C4-2B (cell line): ENCODE results near the gene PNCK.

ENCODE experiments used
- ZFX ChIP-seq: fragments of 450-650 bp; IDR thresholded peaks from 2 replicates; pipeline ENCODE4 v1.6.1; 2017
- TF ChIP-seq, protein P1 (sequence below): fragments of 450-650 bp; conservative IDR thresholded peaks from 2 replicates; pipeline ENCODE4 v1.5.1; 2017; ENCODE audit warnings: mild to moderate bottlenecking

DNA sequence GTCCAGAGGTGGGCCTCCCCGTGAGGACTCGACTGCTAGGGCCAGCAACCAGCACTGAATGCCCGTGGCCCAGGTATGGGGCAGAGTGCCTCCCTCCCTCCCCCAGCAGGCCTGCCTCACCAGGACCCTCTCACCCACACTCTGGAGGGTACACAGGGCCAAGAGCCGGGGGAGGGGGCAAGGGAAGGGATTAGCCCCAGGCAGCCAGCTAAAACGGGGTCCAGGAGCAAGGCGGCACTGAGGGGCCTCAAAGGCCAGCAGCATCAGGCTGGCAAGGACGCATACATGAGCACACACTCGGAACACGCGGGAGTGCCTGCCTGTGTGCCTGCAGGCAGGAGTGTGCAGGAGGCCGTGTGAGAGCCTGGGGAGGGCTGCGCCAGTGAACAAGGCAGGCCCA, 44.9 kb downstream of the PNCK start:
- TF ChIP-seq, protein P1, sequence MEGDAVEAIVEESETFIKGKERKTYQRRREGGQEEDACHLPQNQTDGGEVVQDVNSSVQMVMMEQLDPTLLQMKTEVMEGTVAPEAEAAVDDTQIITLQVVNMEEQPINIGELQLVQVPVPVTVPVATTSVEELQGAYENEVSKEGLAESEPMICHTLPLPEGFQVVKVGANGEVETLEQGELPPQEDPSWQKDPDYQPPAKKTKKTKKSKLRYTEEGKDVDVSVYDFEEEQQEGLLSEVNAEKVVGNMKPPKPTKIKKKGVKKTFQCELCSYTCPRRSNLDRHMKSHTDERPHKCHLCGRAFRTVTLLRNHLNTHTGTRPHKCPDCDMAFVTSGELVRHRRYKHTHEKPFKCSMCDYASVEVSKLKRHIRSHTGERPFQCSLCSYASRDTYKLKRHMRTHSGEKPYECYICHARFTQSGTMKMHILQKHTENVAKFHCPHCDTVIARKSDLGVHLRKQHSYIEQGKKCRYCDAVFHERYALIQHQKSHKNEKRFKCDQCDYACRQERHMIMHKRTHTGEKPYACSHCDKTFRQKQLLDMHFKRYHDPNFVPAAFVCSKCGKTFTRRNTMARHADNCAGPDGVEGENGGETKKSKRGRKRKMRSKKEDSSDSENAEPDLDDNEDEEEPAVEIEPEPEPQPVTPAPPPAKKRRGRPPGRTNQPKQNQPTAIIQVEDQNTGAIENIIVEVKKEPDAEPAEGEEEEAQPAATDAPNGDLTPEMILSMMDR = no peak
- TF ChIP-seq ZFX = no peak
